Measurements from ENCODE around the gene UBLCP1. TPM values are rescaled to one million over a fixed set of nuclear protein-coding genes. Genes with fewer than 3 reads are reported as not detected.

Gene UBLCP1
- total and polyA plus RNA-seq, 3 donors from 2014 or later, result 29.6 to 39.1 (median 31.2) TPM

DNA sequence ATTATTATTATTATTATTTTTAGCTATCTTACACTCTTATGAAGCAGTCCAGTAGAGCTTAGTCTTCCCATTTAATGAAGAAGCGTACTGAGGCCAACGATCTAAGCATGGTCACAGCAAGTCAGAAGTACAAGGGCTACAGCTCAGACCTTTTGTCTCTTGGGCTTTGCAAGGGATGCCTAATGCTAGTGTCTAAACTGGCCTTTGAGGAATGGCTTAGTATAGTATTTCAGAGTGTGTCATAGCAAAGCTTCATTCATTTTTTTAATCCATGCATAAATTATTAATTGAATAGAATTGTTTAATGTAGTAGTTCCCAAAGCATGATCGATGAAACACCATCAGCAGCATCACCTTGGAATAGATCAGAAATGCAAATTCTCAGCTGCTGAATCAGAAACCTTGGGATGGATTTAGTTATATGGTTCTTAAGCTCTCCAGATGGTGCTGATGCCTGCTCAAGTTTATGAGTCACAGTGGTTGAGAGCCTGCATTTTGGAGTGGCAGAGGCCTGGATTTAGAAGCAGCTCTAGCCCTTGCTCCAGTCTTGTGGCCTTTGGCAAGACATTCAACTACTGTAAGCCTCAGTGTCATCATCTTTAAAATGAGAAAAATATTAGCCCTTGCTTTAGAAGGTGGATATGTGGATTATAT, 61.1 kb downstream of the UBLCP1 start:
- DNase-seq, result no peak
- Histone ChIP-seq H3K4me3 (no peak overlapping the region), H3K36me3 (ENCODE audit: low read depth, missing control alignments) (no peaks in the 10 kb centered on the region), H3K9me3 (no peaks in the 10 kb centered on the region), H3K27me3 (no peaks in the 10 kb centered on the region), H3K27ac (no peak overlapping the region), H3K4me1 (no peaks in the 10 kb centered on the region)
- 95 to 96% methylated on average over 3 of the region's 3 CpGs for WGBS, 2 donors
- no peak for TF ChIP-seq POLR2A (IDR thresholded peaks at IDR 0.05)
- TF ChIP-seq CTCF (IDR thresholded peaks at IDR 0.05), result no peak
- intact Hi-C loops (cut with DNase I; ENCODE audit: low total_unique reads), result no loop called here

DNA sequence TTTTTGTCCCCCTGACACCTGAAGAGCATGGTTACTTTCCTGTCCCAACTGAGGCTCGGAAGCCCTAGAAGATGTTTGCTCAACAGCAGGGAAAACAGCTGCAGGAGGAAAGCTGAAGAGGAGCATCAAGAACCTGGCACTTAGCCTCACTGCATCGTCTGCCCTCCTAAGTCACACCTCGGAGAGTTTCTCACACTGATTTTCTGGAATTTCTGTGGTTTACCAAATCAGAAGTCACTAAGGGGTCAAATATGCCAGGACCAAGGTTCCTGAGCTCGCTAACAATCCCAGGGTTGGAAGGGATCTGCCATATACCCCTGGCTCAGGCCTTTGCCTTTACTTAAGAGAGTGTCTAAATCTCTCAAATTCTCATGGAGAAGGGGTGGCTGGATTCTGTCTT, 61.9 kb downstream of the UBLCP1 start:
- WGBS, 2 donors, result 70 to 80% methylated on average over 4 of the region's 4 CpGs
- TF ChIP-seq CTCF (IDR thresholded peaks at IDR 0.05) (no peak), POLR2A (IDR thresholded peaks at IDR 0.05) (no peak)
- H3K27me3 ChIP-seq, result no peaks in the 10 kb centered on the region
- intact Hi-C loops (cut with DNase I; ENCODE audit: low total_unique reads), result no loop called here
- DNase-seq, result no peak
- no peak overlapping the region for H3K4me3 ChIP-seq
- no peaks in the 10 kb centered on the region for H3K4me1 ChIP-seq
- H3K36me3 ChIP-seq (ENCODE audit: low read depth, missing control alignments), result no peaks in the 10 kb centered on the region
- no peaks in the 10 kb centered on the region for H3K9me3 ChIP-seq
- H3K27ac ChIP-seq, result no peak overlapping the region

DNA sequence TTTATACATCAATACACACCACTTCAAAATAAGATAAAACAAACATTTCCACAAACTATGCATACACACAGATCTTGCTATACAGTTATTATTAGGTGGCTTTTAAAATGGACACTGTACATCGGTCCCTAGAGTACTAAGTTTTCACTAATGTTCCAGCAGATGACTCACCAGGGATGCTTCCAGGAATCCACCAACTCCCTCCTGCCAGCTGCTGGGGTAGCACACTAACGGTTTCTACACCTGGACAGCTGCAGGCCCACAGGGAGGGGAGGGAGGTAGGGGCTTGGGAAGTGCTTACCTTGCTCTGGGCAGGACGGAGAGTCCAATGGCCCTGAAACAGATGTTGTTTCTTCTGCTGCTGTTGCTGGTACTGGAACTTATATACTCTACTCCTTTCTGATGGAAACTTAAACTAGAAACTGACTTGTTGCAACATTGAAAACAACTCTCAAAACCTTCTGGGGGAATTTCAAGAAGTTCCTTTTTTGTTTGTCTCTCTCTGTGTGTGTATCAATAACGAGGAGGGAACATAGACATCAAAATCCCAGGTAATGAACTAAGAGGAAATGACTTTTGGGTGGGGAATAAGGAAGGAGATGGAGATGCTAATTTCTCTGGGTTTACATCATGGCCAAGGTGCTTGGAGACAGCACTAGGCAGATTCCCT, 67.2 kb downstream of the UBLCP1 start, which contains the start of gene IL12B:
Gene IL12B (minus strand): TSS at position 357 of the 670 bp plus-strand sequence. CDS start 3,705 bp downstream, outside the sequence.
- Histone ChIP-seq H3K27me3 (no peaks in the 10 kb centered on the region), H3K27ac (no peak within 1 kb of the TSS), H3K4me3 (peak within 1 kb of the TSS; percentile 37 to 52), H3K9me3 (no peaks in the 10 kb centered on the region), H3K36me3 (ENCODE audit: low read depth, missing control alignments) (no peaks in the 10 kb centered on the region), H3K4me1 (no peaks in the 10 kb centered on the region)
- WGBS, 2 donors, result 37 to 60% methylated on average over 4 of the region's 4 CpGs
- TF ChIP-seq CTCF (IDR thresholded peaks at IDR 0.05), result no peak
- no peak for TF ChIP-seq POLR2A (IDR thresholded peaks at IDR 0.05)
- intact Hi-C loops (cut with DNase I; ENCODE audit: low total_unique reads), result no loop called here
- no peak for DNase-seq

GRCh38 chr5:159331093-159331973, 68.2 kb downstream of the UBLCP1 start:
- Histone ChIP-seq H3K27me3 (no peaks in the 10 kb centered on the region), H3K27ac (no peak overlapping the region), H3K9me3 (no peaks in the 10 kb centered on the region), H3K4me3 (peak overlapping the region; percentile 37 to 52), H3K4me1 (no peaks in the 10 kb centered on the region), H3K36me3 (ENCODE audit: low read depth, missing control alignments) (no peaks in the 10 kb centered on the region)
- TF ChIP-seq POLR2A (IDR thresholded peaks at IDR 0.05) (no peak), CTCF (IDR thresholded peaks at IDR 0.05) (peak; percentile 37 to 84 (median 63))
- intact Hi-C loops (cut with DNase I; ENCODE audit: low total_unique reads), result no loop called here
- DNase-seq, result peak; percentile 85
- WGBS, 2 donors, result 3 to 4% methylated on average over 31 to 50 of the region's 50 CpGs

All from testis (tissue), 3 donors.